ENCODE measurements around the gene PSME3IP1.

PSME3IP1 gene

GRCh38 chr16:57144027-57144426, 41.8 kb downstream of the PSME3IP1 start:
- DNase-seq (ENCODE audit: low read depth) = no peak

DNA sequence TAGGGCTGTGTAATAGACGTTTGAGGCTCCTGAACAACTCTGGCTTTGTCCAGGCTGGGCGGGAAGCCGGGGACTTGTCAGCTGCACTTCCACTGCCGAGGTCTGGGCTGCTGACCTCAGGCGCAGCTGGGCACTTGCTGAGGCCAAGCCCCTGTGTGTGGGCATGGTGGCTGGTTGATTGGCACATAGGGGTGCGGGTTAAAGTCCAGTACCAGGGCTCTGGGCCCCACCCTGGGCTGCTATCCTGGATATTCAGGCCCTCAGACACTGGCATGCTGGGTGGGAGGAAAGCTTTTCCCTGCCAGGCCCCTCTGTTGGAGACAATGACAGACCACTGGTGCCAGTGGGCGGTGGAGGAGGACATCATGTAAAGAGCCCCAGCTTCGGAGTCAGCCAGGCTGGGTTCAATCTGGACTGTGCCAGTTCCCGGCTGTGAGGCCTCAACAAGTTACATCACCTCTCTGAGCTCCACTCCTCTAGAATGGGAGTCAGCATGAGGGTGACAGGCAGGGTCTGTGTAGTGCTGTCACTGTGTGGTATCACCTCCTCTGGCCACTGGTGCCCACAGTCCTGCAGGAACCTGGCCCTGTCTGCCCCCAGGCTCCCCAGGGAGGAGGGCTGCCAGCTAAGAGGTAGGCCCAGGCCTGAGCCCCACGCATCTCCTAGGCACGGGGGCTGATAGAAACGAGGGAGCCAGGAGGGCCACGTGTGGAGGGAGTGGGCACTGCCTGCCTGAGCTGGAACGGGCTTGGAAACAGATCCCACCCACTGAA, 42.5 kb downstream of the PSME3IP1 start:
- no peak for DNase-seq (ENCODE audit: low read depth)

DNA sequence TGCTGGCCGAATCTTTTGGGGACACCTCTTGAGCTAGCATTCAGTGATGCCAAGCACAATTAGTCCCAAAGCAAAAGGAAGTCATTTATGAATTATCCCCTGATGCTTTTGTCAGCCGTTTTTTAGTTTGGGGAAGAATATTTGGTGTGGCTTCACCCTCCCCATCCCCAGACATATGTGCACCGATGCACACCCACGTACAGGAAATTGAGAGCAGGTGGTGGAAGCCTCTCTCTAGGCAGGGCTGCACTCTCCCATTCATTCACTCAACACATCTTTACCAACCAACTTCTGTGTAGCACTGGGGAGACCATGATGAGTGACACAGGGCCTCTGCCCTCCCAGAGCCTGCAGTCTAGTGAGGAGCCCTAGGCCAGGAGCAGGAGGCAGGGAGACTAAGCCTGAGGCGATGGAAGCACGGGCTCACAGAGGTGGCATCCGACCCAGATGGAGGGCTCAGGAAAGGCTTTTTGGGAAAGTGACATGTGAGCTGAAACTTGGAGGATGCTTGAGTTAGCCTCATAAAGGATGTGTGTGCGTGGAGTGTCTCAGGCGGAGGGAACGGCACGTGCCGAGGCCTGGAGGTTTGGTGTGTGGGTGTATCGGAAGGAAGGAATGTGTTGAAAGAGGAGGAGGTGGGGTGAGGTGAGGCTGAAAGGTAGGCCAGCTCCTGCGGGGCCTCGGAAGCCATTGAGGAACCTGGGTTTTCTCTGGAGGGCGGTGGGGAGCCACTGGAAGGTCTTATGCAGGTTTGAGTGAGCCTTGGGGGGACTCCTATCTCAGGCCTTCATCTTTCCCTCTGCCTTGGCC, 43.8 kb downstream of the PSME3IP1 start:
- DNase-seq (ENCODE audit: low read depth) = no peak

DNA sequence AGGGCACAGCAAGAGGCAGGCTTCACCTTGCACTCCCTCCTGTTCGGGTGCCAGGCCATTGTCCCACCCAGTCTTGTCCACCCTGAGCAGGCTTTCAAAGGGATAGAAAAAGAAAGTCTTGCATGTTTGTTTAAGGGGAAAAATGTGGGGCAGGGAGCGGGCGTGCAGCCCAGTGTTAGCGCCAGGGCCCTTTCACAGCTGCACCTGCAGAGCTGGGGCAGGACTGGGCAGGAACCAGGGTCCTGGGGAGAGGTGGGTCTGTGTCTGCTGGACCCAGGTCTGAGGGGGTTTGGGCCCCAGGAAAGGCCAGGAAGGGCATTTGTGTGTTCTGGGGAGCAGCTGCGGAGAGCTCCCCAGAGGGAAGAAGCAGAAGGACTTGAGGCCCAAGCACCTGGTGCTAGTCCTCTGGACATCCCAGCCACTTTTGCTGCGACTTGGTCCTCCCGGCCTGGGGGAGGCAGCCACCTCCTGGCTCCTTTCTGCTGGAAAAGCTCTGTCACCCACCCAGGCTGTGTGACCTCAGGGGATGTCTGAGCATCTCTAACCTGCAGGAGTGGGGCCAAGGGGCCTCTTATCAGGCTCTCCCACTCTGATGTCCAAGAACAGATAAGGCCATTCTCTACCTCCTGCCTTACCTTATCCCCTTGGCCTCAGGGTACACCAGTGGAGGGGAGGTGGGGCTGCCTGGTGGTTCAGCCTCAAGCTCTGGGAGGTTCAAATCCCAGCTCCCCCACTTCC, 44.7 kb downstream of the PSME3IP1 start:
- no peak for DNase-seq (ENCODE audit: low read depth)

DNA sequence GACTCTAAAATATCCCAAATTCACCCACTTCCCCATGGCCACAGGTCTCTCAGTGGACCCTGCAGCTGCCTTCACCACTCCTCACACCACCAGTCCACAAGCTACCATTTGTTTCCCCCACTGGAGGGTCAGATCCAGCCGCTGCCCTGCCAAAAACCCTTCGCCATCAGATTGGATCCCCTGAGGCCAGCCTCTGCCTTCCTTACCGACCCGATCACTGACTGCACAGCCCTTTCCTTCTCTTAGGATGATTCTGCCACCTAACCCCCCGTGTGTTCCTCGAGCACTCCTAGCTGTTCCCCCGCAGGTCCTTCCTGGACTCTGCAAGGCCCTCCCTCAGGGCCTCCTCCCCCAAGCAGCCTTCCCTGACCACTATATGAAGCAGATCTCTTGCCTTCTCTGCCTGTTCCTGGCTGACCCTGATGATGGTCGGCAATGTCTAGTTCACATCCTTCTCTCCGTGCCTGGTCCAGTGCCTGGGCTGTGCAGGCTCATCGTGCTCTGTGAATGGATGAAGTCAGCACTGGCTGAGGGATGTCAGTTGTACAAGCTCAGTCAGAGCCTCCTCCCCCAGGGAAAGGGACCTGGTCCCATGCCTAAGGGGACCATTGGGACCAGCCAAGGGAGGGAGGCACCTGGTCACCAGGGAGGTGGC, 47.4 kb downstream of the PSME3IP1 start:
- DNase-seq (ENCODE audit: low read depth) = no peak

GRCh38 chr16:57137566-57138273, 48.1 kb downstream of the PSME3IP1 start:
- DNase-seq (ENCODE audit: low read depth) = no peak

- DNase-seq (ENCODE audit: low read depth) = no peak
Observed at GRCh38 chr16:57137043-57137442, 48.8 kb downstream of the PSME3IP1 start.

DNA sequence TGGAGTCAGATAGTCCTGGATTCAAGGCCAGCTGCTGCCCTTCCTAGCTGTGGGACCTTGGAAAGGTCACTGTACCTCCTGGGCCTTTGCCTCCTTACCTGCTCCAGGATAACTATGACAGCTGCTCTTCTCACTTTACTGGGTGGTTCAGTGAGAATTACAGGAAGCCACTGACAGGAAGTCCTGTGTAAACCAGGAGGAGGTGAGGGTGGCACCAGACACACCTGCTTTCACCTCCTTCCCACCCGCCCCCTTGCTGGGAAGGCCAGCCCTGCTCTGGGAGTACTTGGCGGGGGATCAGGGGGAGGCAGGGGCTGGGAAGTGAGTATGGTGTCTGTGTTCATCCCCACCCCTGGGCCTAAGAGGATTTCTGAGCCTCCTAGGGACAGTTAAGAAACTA, 50.9 kb downstream of the PSME3IP1 start:
- DNase-seq (ENCODE audit: low read depth) = no peak

GRCh38 chr16:57133886-57134285, 52.0 kb downstream of the PSME3IP1 start:
- DNase-seq (ENCODE audit: low read depth) = no peak

DNA sequence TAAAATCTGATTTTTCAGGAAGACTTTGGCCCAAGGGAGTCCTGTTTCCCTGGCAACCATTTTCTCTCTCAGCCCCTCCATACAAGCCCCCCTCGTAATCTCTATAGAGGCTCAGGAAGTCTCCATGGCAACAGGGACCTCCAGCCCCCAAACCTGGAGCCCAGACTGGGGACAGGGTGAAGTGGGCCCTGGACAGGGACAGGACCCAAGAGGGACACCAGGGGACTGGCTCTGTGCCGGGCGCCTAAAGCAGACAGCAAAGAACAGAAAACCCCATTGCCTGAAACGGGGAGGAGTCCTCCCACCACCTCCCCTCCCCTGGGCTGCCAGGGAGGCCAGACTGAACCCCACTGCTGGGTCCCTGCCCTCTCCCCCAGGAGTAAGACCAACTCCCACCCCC, 52.8 kb downstream of the PSME3IP1 start:
- no peak for DNase-seq (ENCODE audit: low read depth)

- DNase-seq (ENCODE audit: low read depth) = no peak
Observed at GRCh38 chr16:57132470-57132869, 53.4 kb downstream of the PSME3IP1 start.

DNA sequence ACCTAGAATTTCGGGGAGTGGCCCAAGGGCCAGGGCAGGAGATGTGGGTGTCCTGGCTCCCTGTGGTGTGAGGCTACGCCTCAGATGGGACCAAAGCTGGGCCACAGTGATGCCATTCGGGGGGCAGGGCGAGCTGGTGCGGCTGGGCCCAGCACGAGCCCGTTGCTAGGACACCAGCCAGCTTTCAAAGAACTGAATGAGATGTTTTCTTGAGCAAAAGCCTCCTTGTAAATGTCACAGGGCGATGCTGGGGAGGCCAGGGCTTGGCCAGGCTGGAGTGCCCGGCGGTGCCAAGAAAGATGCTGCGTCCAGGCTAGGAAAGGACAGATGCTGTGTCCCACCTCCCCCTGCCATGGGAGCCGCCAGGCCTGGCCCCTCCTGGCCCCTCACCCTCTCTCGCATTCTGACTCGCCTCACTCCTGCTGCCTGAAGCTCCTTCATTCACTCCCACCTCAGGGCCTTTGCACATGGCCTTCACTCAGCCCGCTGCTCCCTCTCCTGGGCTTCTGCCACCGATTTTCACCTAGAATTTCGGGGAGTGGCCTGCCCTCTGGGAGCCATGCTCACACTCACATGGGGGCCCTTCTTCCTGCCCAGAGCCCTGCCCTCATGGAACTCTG, 54.4 kb downstream of the PSME3IP1 start:
- DNase-seq (ENCODE audit: low read depth) = no peak

DNA sequence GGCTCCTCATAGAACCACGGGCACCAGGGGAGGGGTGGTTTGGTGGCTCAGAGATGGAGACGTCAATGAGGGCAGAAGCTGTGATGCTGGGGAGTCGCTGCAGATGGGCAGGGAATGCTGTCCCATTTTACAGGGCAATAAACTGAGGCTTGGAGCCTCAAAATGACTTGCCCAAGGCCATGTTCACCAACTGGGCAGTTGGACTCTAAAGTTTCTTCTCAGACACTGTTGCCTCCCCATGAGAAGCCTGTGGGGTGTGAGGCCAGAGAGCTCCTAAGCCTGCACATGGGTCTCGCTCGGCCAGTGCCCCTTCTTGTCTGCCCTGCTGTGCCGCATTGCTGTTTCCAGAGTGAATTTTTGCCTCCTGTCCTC, 54.9 kb downstream of the PSME3IP1 start:
- DNase-seq (ENCODE audit: low read depth) = no peak

- peak; percentile 19 for DNase-seq (ENCODE audit: low read depth)
Observed at GRCh38 chr16:57128771-57129389, 57.0 kb downstream of the PSME3IP1 start.

DNA sequence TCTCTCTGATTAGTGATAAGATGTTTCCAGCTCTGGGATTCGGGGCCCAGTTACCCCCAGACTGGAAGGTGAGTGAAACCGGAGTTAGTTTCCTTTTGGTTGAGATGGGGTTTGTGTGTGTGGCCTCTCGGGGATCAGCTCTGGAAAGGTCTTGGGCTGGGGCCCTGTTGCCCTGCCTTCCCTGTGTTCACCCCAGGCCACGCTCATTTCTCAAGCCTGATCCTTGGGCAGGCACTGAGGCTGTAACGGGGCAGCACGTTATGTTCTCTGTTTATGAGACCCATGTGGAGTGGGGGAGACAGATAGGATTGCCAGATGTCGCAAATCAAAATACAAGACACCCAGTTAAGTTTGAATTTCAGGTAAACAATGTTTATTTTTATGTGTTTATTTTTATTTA, 58.0 kb downstream of the PSME3IP1 start:
- DNase-seq (ENCODE audit: low read depth) = no peak

DNA sequence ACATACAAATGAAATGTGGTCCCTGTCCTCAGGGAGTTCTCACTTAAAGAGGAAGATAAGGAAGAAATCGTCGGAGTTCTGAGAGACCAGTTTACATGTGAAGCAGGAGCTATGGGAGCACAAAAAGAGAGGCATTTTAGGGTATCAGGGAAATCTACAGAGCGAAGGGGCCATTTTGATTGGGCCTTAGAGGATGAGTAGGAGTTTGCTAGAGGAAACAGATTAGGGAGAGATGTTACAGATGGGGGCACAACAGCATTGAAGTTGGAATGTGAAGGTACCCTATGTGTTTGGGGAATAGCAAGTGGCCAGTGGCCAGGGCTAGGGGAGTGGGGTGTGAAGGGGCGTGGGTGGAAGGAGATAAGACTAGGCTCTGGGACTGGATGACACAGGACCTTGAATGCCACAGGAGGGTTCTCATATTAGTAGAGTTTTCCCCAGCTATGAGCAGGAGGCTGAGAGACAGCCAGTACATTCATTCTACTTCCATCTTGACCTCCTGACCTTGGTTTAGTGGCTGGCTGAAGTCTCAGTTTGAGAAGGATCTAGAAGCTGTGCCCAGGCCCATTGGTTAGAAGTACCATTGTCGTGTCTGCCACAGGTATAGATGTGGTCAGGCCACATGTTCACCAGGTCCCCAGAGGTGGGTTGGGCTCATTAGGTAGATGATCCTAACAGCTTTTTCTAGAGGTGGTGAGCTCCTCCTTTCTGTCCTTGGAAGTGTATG, 58.6 kb downstream of the PSME3IP1 start:
- no peak for DNase-seq (ENCODE audit: low read depth)

GRCh38 chr16:57126411-57126810, 59.4 kb downstream of the PSME3IP1 start:
- no peak for DNase-seq (ENCODE audit: low read depth)

- DNase-seq (ENCODE audit: low read depth) = no peak
Observed at GRCh38 chr16:57125969-57126368, 59.9 kb downstream of the PSME3IP1 start.

DNA sequence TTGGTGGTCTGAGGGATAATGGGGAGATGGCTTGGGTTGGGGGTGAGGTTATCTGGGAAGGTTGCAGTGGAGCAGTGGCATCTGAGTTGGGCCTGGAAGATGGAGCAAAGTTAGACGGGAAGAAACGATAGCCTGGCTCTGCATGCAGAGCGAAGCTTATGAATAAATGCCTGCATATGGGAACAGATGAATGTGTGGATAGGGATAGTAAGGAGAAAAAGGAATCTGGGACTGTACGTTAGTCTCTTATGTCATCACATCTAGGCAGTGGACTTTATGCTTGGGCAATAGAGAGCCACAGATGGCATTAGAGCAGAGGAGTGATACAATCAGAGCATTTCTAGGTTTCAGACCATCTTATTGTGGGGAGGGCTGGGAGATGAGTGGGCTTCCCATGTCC, 60.5 kb downstream of the PSME3IP1 start:
- DNase-seq (ENCODE audit: low read depth) = no peak
